ENCODE measurements around the gene CRYBA4.
A peak's percentile ranks its signal among the peaks of the same experiment; 100 is the strongest.

The CRYBA4 gene

GRCh38 chr22:26621663-26622062, at the start of gene CRYBA4:
Gene CRYBA4 (plus strand): TSS chr22:26621963. CDS start chr22:26622597, 634 bp downstream.
- DNase-seq = no peak

- DNase-seq = no peak
Observed at GRCh38 chr22:26573026-26573662, 48.6 kb upstream of the CRYBA4 start.

- DNase-seq = no peak
Observed at GRCh38 chr22:26574001-26574723, 47.6 kb upstream of the CRYBA4 start.

GRCh38 chr22:26576026-26576680, 45.6 kb upstream of the CRYBA4 start:
- DNase-seq = no peak

- DNase-seq = no peak
Observed at GRCh38 chr22:26577081-26577480, 44.7 kb upstream of the CRYBA4 start.

GRCh38 chr22:26579331-26579886, 42.4 kb upstream of the CRYBA4 start:
- DNase-seq = peak; percentile 56

GRCh38 chr22:26580240-26580962, 41.4 kb upstream of the CRYBA4 start:
- DNase-seq = no peak

- DNase-seq = no peak
Observed at GRCh38 chr22:26581026-26581425, 40.7 kb upstream of the CRYBA4 start.

- DNase-seq = no peak
Observed at GRCh38 chr22:26581633-26582168, 40.1 kb upstream of the CRYBA4 start.

- DNase-seq = no peak
Observed at GRCh38 chr22:26584010-26584409, 37.8 kb upstream of the CRYBA4 start.

GRCh38 chr22:26585104-26585790, 36.5 kb upstream of the CRYBA4 start:
- DNase-seq = no peak

GRCh38 chr22:26586556-26587325, 35.0 kb upstream of the CRYBA4 start:
- no peak for DNase-seq

- no peak for DNase-seq
Observed at GRCh38 chr22:26587991-26588613, 33.7 kb upstream of the CRYBA4 start.

GRCh38 chr22:26588729-26589366, 32.9 kb upstream of the CRYBA4 start:
- DNase-seq = no peak

GRCh38 chr22:26589367-26589844, 32.4 kb upstream of the CRYBA4 start:
- DNase-seq = no peak

GRCh38 chr22:26589845-26590736, 31.7 kb upstream of the CRYBA4 start, which contains the start of gene TPST2:
Gene TPST2 (minus strand): TSS chr22:26590132. CDS start chr22:26541630, 48,502 bp downstream.
- DNase-seq = peak; percentile 84

- DNase-seq = peak; percentile 65
Observed at GRCh38 chr22:26592421-26592891, 29.3 kb upstream of the CRYBA4 start.

- no peak for DNase-seq
Observed at GRCh38 chr22:26593763-26594162, 28.0 kb upstream of the CRYBA4 start.

GRCh38 chr22:26597026-26597425, 24.7 kb upstream of the CRYBA4 start:
- peak; percentile 32 for DNase-seq

Measured in CD4-positive, alpha-beta T cell treated with Interleukin-12 subunit alpha and Interleukin-12 subunit beta, for 1 hour (primary cell).